Measurements from ENCODE around the gene ALCAM.

ALCAM gene

DNA sequence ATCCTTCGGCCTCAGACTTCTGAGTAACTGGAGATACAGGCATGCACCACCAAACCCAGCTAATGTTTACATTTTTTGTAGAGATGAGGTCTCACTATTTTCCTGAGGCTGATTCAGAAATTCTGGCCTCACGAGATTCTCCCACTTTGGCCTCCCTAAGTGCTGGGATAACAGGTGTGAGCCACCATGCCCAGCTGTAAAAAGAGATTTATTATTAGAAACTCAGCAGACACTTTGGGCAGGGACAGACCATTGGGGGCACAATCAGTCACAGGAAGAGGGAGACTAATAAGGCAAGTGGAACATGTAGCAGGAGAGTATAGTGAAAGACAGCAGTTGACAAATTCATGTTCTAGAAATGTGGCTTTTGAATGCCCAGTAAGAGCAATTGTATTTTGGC is 252.9 kb downstream of the ALCAM start:
- no peak for TF ChIP-seq CTCF (conservative IDR thresholded peaks at IDR 0.05; ENCODE audit: low read depth, low read length)
- DNase-seq (ENCODE audit: low read depth): no peak

GRCh38 chr3:105620236-105620635 is 253.5 kb downstream of the ALCAM start:
- DNase-seq (ENCODE audit: low read depth): no peak
- TF ChIP-seq CTCF (conservative IDR thresholded peaks at IDR 0.05; ENCODE audit: low read depth, low read length): no peak
- no peak overlapping the region for H3K4me3 ChIP-seq (ENCODE audit: low read length)

More for the DNA sequence above, 252.9 kb downstream of the ALCAM start:
- H3K4me3 ChIP-seq (ENCODE audit: low read length): no peak overlapping the region

DNA sequence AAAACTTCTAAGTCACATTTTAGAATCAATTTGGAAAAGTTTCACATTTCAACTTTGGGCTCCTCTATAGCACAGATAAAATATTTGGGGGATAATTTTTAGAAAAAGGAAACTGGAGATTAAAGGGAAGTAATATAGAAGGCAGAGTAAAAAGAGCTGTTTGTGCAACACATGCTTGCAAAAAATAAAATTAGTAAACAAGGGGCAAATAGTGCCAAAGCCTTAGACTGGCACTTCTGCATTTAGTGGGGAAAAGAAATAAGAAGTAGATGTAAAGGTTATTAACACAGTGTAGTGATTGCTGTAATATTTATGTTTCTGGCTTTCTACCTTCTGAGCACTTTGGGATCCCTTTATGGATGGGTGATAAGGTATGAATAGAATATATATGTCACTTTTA is 255.5 kb downstream of the ALCAM start:
- H3K4me3 ChIP-seq (ENCODE audit: low read length): no peak overlapping the region
- TF ChIP-seq CTCF (conservative IDR thresholded peaks at IDR 0.05; ENCODE audit: low read depth, low read length): no peak
- no peak for DNase-seq (ENCODE audit: low read depth)

Data from retinal pigment epithelial cell (primary cell).